Renal pelvis (tissue), 4 donors: ENCODE results near the gene PERM1. TPM values are rescaled to one million over a fixed set of nuclear protein-coding genes. Genes with fewer than 3 reads are reported as not detected.
"Not testable (repeated sequence)": the region's sequence is repeated elsewhere in the genome, so short reads cannot be mapped to it uniquely, and the experiment has no call there.

Experiments used
- DNase-seq: peaks from one replicate; pipeline ENCODE4 v3.0.0-alpha.2; 2013
- polyA plus RNA-seq, 3 donors: library from polyadenylated mRNA; unstranded; fragments of 120-200 nt; gene quantifications; one replicate each; pipeline ENCODE4 v1.2.1, GENCODE V29; 2013; ENCODE audit not compliant: insufficient read length in 3 of 3

Gene PERM1
- polyA plus RNA-seq, 3 donors = 0.13 to 0.57 (median 0.28) TPM

GRCh38 chr1:1017397-1018320 lies 35.8 kb upstream of the PERM1 start:
- DNase-seq = not testable (repeated sequence)

- no peak for DNase-seq
Observed at GRCh38 chr1:1014799-1015681, 33.1 kb upstream of the PERM1 start.

GRCh38 chr1:1013922-1014648 lies 32.2 kb upstream of the PERM1 start:
- DNase-seq = no peak

- DNase-seq = peak; percentile 85
Observed at GRCh38 chr1:1013105-1013921, 31.4 kb upstream of the PERM1 start, which contains the start of gene ISG15. Gene ISG15, plus strand, starts transcription at chr1:1013497. Its CDS starts 77 bp downstream, at chr1:1013574.

- not testable (repeated sequence) for DNase-seq
Observed at GRCh38 chr1:1012736-1013104, 30.8 kb upstream of the PERM1 start.

- no peak for DNase-seq
Observed at GRCh38 chr1:1011396-1011949, 29.6 kb upstream of the PERM1 start.

DNA sequence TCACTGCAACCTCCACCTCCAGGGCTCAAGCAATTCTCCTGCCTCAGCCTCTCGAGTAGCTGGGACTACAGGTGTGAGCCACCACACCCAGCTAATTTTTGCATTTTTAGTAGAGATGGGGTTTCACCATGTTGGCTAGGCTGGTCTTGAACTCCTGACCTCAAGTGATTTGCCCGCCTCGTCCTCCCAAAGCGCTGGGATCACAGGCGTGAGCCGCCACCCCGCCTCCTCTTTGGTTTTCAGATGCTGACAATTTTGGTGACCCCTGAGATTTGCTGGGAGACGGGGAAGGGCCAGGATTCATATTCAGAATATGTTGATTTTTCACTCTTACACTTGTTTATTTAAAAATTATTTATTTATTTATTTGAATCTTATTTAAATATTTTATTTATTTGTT lies 28.2 kb upstream of the PERM1 start:
- not testable (repeated sequence) for DNase-seq

DNA sequence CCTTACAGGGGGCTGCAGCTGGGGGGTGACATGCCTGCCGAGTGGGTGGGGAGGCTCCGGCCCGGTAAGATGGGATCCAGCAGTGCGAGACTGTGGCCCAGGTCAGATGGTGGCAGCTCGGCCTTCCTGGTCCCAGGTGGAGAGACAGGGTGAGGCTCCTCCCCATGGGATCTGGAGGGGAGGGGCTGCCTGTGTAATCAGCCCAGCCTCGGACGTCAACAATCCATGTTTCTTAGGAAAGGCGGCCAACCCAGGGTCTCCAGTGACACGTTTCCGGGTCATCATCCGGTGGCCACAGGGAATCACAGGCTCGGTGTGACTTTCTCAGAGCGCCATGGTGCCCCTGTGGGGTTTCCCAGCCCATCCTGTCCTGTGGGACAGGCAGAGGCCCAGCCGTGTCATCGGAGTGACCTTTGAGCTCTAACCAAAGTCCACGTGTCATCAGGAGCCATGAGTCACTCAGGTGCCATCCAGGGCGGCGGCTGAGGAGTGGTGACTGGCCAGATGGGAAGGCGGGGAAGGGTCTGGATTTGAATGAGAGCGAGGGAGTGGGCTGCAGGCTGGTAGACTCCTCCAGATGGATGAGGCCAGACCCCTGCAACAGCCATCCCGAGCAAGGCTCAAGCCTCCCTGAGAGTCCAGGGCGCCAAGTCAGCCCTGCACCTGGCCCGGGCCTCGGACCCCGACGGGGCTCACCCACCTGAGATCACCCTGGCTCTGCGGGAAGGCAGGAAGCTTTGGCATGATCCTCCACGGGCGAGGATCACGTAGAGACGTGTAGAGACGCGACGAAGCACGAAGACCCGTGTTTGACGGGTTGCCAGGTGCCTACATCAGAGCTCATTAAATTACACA lies 24.6 kb upstream of the PERM1 start:
- no peak for DNase-seq

GRCh38 chr1:1005774-1006304 lies 23.9 kb upstream of the PERM1 start:
- DNase-seq = no peak

DNA sequence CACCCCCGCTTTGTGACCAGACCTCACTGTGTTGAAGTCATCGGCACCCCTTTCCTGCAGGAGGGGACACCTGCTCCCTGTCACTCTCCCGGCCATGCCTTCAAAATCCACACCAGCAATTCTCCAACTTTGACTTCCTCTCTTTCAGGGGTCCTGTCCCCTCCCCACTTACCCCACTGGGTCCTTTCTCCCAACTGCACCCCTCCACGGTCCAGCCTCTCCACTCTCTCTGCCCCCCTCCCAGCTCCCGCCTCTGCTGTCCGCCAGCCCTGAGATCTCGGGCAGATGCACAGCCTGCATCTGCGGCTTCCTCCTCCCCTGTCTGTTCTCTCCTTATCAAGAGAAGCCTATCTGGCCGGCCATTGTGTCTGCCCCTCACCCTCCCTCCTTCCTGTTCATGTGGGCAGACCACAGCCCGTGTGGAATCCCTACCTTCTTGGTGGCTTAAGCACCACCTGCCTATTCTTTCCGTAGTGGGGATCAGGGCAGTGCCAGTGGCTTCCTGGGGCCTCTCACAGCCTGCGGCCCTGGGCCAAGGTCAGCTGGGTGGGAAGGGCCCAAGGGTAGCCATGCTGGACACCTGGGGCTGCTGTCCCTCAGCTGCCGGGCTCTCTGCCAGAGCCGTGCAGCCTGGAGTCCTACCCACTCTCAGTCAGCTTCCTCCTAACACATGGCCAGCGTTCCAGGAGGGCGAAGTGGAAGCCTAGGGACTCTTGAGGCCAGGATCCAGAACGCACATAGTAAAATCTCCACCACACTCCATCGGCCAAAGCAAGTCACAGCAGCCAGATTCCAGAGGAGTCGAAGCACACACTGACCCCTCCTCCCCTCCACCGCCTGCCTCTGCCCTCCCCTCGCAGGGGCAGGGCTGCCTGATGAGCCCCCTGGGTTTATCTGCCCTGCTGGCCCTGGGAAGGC lies 23.1 kb upstream of the PERM1 start:
- DNase-seq = no peak

- no peak for DNase-seq
Observed at GRCh38 chr1:1004420-1004779, 22.5 kb upstream of the PERM1 start.

DNA sequence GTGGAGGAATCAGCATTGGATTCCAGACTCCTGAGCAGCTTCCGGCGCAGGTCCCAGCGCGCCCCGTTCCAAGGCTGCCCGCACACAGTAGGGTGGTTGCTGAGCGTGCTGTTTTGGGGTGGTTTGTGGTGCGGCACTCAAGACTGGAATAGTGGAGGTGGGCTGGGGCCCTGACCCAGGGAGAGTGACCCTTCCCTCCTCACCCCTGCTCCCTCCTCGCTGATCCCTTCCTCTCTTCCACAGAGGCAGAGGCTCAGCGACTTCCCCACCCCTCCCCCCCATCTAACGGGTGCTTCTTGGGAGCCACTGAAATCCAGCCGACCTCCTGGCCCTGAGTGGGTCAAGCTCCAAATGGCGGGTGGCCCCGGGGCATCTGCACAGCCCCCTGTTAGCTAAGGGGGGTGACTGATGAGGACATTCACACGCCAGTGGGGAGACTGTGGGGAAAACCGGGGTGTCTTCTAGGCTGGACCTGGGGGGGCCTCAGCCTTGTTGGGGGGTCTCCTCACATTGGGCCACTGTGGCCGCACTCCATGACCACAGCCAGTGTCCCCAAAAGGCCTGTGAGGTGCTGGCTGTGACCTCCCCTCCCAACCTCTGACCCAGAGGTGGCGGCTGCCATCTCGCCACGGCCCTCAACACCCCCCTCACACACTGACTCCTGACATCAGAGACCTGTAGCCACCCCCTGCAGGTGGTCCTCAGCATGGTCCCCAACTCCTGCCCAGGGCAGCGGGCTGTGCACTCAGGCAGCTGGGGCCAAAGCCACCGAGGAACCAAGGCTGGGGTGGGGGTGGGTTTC lies 21.9 kb upstream of the PERM1 start:
- DNase-seq = no peak

GRCh38 chr1:1001057-1001783 lies 19.3 kb upstream of the PERM1 start:
- DNase-seq = no peak

DNA sequence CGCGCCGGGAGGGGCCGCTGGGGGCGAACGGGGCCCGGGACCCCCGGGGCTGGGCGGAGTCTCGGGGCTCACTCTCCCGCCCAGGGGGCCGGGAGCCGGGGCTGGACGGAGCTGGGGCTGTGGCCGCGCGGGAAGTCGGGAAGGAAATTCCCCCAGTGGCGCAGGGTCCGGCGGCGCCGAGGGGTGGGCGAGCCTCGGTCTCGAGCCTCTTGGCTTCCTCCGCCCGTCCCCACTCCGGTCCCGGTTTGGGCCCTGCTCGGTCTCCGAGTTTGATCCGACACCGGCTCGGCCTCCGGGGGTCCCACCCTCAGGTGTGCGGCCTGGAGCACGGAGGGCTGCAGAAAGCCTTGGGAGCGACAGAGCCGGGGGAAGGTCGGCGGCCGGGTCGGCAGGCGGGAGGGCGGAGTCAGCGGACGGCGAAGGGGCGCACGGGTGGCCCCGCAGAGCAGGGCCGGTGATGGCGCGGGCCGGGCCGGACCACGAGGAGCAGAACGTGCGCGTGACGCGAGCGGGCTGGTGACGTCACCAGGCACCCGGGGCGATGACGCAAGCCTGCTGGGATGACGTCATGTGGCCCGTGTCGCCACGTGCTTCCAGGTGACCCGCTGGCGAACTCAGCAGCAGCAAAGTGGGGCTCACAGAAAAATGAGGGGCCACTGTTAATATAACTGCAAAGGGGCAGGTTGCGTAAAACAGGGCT lies 18.6 kb upstream of the PERM1 start:
- DNase-seq = peak; percentile 70

DNA sequence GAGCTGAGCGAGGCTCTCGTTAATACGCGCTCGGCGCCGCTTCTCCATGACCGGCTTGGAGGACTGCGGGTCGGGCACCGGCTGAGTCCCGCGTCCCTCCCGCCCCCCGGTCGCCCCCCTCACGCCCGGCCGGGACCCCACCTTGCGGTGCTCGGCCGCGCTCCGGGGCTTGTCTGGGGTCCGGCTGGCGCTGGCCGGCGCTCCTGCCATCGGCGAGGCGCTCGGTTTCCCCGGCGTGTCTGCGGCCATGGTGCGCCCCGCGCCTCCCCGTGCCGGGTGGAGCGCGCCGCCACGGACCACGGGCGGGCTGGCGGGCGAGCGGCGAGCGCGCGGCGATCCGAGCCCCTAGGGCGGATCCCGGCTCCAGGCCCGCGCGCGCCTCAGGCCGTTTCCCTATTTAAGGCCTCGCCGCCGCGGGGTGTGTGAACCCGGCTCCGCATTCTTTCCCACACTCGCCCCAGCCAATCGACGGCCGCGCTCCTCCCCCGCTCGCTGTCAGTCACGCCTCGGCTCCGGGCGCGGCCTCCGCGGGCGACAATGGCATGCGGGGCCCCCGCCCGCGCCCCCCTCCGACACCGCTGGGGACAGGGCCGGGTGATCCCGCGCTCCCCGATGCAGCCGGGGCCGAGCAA lies 17.9 kb upstream of the PERM1 start, which contains the start of gene HES4:
TSS of gene HES4 (minus strand) at position 373 of the 632 bp plus-strand sequence. CDS start at position 249, 124 bp downstream.
- DNase-seq = peak; percentile 92
